NOMO-1 (cell line): ENCODE results near the gene WWOX.

Source experiments
- DNase-seq, 2 experiments: peaks; one replicate each; lab custom pipeline; 2025; ENCODE audit not compliant: unreplicated experiment in 2 of 2; lab: John Stamatoyannopoulos, UW

The WWOX gene

GRCh38 chr16:78773291-78773702, 673.8 kb downstream of the WWOX start:
- no peak for DNase-seq

DNA sequence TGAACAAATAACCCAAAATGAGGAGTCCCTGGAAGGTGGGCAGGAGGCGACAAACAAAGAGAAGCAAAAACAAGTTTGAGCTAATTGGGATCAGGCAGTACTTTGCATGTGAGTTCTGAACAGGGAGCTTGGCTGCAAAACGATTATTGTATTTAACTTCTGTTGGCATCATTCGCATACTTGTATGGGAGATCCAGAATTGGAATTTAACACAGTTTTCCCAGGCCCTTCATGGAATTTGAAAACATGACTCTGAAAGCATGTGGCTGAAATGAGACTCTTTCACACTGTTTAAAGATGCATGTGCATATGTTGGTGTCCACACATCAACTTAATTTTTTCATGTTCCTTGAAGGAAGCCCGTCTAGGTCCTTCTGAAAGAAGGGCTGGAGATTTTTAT, 674.3 kb downstream of the WWOX start:
- DNase-seq: no peak

DNA sequence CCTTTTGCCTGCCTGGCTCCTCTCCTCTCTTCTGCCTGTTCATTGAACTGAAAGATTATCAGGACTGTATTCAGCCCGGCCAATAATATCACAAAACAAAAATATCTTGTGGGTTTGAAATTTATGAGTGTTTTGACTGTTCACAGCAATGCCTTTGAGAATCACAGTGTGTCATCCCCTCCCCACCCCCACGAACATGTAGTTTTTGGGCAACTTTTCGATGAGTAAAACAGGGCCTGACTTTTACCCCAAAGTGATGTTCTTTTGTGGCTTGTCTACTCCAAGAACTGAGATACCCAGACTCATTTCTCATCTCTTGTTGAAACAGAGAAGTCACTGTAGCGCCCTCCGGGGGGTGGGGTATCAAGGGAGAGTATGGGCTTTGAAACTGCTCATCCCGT, 675.7 kb downstream of the WWOX start:
- DNase-seq: no peak

- DNase-seq: no peak
Observed at GRCh38 chr16:78778101-78779004, 678.9 kb downstream of the WWOX start.

DNA sequence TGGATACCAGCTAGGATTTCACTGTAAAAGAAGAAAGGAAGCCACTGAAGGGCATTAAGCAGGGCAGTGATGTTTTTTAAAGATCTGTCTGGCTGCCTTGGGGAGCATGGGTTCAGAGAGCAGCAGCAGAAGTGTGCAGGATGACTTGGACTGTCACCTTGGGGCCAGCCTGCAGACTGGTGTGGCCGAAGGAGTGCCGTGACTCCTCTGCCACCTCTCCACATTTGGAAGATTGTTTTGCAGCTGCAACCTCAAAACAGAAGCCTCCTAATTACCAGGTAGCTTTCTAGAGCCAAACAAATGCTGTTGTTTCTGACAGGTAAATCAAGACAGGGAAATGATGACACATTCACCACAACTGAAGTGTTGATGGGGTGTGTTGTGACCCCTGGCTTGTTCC, 681.4 kb downstream of the WWOX start:
- DNase-seq: no peak

GRCh38 chr16:78782572-78782971, 683.1 kb downstream of the WWOX start:
- DNase-seq: no peak

- DNase-seq: no peak
Observed at GRCh38 chr16:78783570-78784079, 684.2 kb downstream of the WWOX start.

GRCh38 chr16:78784771-78785170, 685.3 kb downstream of the WWOX start:
- DNase-seq: no peak

DNA sequence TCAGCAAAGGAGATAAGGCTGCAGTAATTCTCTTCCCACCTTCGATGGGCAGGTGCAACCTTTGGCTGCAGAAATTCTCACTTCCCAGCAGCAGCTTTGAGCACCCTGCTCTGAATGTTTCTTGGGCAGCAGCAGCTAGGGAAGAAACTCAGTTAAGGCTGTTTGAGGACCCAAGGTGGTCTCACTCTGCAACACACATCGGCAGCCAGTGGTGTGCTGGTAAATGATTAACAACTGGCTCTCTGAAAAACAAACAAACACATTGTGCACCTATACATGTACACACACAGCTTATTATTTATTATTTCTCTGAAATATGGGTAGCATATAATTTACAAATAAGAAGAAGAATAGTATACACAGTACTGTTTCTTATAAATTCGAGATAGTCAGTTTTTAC, 685.8 kb downstream of the WWOX start:
- DNase-seq: no peak

DNA sequence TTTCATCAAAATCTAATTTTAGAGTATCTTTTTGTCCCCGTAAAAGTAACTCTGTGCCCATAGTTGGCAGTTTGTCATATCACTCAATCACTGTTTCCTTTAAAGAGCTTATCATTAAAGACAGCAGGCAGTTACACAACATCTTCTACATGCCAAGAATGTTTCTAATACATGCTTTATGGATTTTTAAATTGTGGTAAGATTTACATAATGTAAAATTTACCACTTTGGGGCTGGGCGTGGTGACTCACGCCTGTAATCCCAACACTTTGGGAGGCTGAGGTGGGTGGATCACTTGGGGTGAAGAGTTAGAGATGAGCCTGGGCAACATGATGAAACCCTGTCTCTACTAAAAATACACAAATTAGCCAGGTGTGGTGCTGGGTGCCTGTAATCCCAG, 687.2 kb downstream of the WWOX start:
- DNase-seq: no peak

GRCh38 chr16:78788276-78788675, 688.8 kb downstream of the WWOX start:
- DNase-seq: no peak

DNA sequence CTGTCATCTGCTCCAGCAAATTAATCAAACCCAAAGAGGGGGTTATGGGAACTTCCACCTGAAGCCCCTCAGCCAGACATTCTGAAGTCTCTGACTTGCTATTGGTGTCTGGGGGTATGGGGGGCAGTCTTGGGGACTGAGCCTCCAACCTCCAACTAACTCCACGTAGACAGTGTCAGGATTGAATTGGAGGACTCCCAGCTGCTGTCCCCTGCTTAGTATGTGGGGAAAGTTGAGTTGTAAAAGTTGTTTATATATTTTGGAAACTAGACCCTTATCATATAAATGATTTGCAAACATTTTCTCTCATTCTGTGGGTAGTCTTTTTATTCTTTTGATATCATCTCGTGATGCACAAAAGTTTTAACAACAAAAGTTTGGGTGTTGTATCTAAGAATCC, 689.2 kb downstream of the WWOX start:
- DNase-seq: no peak

DNA sequence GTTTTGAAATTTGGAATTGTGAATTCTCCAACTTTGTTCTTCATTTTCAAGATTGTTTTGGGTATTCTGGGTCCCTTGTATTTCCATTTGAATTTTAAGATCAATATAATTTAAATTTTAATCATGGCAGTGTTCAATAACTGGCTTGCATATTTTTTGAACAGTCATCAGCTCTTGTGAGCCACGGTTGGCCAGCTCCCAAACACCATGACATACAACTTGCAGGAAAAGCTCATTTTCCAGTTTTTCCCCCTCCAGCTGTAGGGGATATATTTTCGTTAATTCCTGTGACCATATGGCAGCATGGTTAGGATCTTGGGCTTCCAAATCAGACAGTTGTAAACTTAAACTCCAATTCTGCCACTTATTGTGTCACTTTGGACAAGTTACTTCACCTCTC, 690.1 kb downstream of the WWOX start:
- no peak for DNase-seq

- no peak for DNase-seq
Observed at GRCh38 chr16:78791011-78791410, 691.6 kb downstream of the WWOX start.

DNA sequence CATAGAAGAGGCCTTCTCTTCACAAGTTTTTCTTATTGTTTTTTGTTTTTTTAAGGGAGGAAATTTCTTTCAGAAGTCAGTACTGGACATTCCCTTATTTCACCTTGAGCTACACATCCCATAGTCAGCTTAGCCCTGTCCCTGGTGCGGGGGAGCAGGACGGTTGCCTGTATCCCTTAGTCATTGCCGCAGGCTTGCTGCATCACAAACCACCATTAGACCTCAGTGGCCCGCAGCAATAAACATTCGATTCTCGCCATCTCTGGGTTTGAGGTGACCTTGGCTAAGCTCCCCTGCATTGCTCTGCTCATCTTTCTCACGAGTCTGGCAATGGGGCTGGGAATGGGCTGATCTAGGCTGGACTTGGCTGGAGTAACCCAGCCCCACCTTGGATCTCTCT, 692.5 kb downstream of the WWOX start:
- no peak for DNase-seq

GRCh38 chr16:78792952-78793351, 693.5 kb downstream of the WWOX start:
- DNase-seq: no peak

- DNase-seq: no peak
Observed at GRCh38 chr16:78794581-78795250, 695.3 kb downstream of the WWOX start.

- DNase-seq: no peak
Observed at GRCh38 chr16:78795433-78795832, 696.0 kb downstream of the WWOX start.

- DNase-seq: peak in 1 of 2 experiments; percentile 3
Observed at GRCh38 chr16:78796221-78796866, 696.9 kb downstream of the WWOX start.

DNA sequence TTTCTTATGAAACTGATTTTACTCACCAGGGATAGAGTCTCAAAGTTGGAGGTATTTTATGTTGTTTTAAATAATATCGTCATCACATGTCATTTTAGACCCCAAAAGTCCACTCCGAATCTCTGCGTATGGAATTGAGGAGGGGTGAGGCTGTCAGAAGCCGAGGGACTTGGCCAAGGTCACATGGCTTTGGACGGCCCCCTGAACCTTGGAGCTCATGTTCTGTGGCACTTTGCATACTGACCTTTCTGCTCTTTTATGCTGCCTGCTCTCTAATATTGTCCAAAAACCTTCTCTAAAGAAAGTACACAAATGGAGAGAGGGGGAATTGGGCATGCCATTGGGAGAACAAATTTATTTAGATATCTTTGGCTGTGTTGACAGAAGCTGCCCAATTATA, 700.0 kb downstream of the WWOX start:
- DNase-seq: no peak

DNA sequence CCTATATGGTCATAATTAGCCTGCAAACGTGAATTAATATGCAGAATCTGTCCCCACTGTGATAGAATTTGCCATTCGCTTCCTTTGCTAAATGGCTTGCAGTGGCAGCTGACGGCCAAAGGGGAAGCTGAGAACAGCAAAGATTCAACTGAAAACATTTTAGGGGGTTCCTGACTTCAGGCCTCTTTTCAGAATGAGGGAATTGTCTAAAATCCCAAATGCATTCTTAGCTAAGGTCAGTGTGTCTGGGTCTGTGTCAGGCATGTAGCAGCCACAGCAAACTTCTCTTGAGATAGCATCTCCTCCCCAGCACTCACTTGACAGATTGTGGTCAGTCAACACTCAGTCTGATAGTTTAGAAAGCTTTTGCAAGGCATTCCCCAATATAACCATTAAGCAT, 701.1 kb downstream of the WWOX start:
- DNase-seq: no peak
